Stimulated activated CD4-positive, alpha-beta T cell treated with anti-CD3 and anti-CD28 coated beads, Interleukin-1b, Interleukin-23, amount 100 ng/mL, for 4 hours (primary cell): ENCODE results near the gene KCNQ1.
A peak's percentile ranks its signal among the peaks of the same experiment; 100 is the strongest.

Experiments
- DNase-seq, 2 donors: peaks; one replicate each; pipeline ENCODE4 v3.0.0-alpha.2; 2020; ENCODE audit warnings: low read depth in 2 of 2

KCNQ1 gene

GRCh38 chr11:2777386-2777785 lies 332.6 kb downstream of the KCNQ1 start:
- DNase-seq: no peak

DNA sequence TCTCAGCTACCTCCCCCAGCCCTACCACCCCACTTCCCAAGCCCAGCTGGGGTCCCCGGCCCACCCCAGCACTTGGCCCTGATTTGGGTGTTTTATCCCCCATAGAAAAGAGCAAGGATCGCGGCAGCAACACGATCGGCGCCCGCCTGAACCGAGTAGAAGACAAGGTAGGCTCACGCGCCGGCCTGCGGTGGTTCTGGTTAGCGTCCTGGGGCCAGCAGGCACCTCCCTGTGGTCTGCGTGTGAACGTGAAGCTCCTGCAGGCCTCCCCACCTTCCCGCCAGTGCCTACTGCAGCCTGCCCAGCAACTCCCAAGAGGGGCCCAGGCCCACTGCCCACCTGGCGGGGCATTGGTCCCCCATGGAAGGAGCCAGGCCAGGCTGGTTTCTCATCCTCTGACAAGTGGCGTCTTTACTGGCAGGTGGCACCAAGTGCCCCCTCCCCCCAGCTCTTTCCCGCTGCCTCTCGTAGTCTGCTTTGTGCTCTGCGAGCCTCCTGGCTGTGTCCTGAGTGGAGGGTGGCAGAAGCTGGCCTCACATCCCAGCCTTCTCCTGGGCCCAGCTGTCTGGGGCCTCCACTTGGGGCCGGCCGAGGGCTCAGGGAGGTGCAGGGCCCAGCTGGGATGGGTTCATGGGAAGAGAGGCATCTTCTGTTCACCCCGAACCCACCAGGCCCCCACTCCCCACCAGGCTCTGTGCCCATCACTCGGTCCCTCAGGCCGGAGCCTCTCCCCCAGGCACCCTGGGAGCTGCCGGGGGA lies 333.2 kb downstream of the KCNQ1 start:
- no peak for DNase-seq

GRCh38 chr11:2778630-2779498 lies 334.1 kb downstream of the KCNQ1 start:
- DNase-seq: no peak

DNA sequence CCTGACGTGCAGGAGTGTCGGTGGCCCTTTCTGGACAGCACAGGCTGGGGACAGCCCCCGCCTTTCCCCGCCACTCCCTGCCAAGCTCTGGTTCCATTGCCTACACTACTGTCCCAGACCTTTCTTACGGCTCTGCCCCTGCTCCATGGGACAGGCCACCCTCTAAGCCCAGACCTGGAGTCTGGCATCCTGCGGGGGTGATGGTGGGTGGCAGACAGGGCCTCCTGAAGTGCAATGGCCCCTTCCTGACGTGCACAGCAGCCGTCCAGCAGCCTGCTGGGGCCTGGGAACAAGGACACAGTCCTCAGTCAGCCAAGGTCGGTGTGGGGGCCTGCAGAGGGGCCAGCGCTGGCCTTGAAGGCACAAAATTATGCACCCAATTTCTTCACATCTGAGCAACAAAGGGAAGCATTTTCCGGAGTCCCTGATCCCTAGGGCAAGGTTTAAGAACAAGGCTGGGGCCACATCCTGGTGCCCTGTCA lies 334.7 kb downstream of the KCNQ1 start:
- no peak for DNase-seq

DNA sequence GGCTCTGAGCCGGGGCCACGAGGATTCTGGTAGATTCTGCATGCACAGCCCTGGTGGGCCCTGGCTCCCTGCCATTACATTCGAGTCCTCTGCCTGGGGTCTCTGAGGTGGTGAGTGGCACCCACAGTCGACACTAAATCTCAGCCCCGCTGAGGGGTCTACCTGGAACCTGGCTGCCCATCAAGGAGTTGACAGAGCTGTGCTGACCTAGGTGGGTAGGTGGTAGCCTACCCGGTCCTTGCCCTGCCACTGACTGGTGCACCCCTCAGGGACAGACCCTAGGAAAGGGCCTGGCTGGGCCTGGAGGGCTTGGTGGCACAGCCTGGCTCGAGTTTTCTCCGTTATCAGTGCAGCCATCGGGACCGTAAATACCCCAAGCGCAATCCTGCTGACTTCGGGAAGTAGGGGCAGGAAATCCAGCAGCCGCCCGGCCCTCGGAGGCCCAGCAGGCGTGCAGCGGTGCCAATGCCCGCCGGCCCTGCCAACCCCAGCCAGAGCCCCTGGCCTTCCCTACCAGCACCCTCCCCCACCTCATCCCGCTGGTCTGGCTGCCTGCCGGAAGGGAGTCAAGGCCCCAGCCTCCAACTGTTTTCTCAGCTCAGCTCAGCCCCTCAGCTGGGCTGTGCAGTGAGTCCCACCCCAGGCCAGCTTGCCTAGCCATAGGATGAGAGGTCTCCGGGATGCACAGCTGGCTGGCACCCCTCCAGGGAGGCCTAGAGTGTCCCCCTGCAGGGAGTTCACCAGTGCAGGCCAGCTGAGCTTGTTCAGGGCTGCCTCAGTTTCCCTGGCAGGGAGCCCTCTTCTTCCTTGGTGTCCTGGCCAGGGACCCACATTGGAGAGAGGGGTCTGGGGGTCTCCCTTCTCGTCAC lies 335.4 kb downstream of the KCNQ1 start:
- DNase-seq: no peak

DNA sequence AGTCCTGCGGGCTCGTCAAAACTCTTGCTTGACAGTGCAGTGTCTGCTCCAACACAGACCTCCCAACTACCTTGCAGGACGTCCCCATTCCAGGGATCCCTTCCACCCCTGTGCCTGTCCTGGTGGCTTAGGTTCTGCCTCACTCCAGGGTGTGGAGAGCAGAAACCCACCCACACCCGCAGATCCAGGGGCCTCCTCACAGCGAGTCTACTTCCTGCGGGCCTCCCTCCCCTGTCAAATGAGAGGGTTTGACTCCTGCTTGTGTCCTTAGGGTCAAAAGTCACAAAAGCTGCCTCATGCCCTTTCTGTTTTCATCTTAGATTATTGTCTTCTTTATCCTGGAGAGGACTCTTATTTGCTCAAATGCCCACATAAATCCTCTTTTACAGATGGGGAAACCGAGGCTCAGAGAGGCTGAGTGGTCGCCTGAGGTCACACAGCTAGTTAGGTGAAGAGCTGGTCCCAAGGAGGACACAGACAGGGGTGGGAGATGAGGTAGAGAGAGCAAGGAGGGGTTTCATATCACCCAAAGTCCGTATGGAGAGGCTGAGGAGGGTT lies 336.1 kb downstream of the KCNQ1 start:
- DNase-seq: no peak

DNA sequence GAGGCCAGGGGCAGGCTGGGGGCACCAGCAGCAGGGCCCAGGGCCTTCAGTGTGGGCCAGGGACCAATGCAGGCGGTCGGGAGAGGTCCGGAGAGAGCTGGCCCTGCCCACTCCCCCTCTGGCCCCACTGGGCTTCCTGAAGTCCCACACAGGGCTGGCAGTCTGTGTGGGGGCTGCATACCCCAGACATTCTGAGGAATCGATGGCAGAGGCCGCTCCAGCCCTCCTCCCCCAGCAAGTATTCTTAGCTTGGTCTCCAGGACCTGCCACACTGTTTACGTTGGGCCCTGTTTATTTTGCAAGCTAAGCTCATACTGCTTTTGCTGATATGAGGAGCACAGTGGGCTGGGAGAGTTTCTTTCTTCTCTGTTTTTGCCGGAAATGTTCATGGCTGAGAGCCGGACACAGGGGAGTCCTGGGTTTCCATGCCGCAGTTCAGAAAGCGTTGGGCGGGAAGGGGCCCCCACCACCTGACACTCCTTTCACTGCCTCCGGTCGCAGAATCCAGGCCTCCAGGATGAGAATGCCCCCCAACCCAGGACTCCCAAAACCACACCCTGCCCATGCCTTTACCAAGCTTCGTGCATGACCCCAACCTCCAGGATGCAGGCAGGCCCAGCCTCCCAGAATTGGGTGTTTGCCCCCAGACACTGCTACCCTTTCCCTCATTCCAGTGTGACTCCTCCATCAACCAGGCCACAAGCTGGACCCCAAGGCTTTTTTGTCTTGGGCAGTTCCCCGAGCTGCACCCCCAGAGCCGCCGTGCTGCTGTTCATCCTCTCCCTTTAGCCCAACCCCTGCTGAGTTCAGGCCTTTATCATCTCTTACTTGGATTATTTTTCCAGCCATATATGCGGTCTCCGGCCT lies 336.8 kb downstream of the KCNQ1 start:
- no peak for DNase-seq

GRCh38 chr11:2782769-2783168 lies 338.0 kb downstream of the KCNQ1 start:
- no peak for DNase-seq

- DNase-seq: no peak
Measured at GRCh38 chr11:2783536-2784082, 338.8 kb downstream of the KCNQ1 start.

GRCh38 chr11:2787816-2788167 lies 343.0 kb downstream of the KCNQ1 start:
- no peak for DNase-seq

DNA sequence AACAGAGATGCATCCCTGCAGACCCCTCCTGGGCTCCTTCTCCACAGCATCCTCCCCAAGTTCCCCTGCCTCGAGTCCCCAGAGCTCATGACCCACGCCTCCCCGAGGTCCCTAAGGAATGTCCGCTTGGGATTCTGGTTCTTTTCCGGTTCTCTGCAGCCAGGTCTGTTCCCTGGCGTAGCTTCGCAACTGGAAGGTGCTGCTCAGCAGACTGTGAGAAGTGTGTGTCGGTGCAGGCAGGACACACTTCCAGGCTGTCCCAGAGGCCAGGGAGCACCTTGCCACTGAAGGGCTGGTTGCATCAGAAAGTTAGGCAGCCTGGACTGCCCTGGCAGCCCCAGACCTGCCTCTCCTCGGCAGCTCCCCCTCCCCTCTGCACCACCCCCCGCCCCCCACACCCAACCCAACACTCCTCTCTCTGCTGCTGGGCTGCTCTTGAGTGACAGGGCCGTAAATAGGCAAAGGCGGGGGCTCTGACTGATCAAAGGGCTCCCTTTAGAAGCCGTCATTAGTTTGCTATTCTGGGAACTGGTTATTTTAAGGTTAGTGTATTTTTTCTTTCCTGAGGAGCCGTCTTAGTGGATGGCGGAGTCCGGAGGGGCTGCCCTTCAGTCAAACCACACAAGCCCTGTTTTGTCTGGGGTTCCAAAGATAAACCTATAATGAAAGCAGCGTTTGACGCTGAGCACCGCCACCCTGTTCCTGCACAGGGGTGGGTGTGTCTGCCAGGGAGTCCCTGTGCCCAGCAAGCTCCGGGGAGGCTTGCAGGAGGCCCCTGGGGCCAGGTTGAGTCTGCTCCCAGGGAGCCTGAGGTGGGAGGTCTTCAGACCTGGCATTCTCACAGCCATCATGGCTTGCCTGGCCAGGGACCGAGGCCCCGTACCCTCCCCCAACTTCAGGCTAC lies 343.6 kb downstream of the KCNQ1 start:
- no peak for DNase-seq

- DNase-seq: no peak
Measured at GRCh38 chr11:2789331-2789730, 344.5 kb downstream of the KCNQ1 start.

DNA sequence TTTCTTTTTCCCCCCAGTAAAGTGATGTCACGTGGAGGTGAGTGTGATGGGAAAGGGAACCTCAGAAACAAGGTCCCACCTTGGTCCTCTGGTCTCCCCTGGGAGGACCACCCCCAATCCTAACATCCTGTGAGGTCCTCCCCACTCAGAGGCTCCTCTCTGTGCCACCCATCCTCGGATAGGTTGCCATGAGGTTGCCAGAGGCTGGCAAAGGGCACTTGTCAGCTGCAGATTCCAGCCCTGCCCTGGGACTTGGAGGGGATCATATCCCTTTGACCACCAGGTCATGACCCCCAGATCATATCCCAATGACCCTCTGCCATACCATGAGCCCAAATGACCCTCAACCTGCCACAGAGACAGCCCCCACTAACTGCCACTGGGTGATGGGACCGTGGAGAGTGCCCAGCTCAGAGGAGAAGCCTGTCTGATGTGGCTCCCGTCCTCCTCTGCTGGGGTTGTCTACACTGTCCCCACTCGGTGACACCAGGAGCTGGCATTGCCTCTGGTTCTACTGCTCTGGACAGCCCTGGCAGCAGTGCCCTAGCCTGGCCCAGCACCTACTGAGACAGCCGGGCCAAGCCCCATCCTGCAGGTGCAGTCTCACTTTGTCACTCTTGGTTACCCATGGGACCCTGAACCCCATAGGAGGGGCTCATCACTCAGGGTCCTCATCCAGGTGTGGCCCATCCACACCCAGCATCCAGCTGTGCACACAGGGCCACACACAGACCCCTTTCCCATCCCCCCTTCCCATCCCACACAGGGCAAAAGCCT lies 345.2 kb downstream of the KCNQ1 start:
- DNase-seq: no peak

DNA sequence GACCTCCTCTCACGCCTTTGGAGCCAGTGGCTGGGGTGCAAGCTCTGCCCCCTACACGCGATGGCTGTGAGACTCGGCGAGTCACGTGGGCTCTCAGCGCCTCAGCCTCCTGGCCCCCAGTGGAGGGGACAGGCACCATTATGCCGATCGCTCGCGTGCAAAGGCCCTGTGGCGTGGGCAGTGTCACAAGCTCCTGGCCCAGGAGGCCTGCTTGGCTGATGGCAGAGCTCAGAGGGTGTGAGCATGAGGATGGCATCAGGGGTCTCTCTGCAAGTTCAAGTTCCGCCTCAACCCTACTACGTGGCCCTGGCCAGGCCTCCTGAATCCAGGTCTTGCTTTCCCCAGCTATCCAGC lies 345.7 kb downstream of the KCNQ1 start:
- DNase-seq: no peak

GRCh38 chr11:2791139-2791520 lies 346.3 kb downstream of the KCNQ1 start:
- DNase-seq: no peak

GRCh38 chr11:2791521-2792380 lies 346.9 kb downstream of the KCNQ1 start:
- peak; percentile 18 to 26 for DNase-seq

GRCh38 chr11:2792381-2793250 lies 347.8 kb downstream of the KCNQ1 start:
- DNase-seq: no peak
